IPS-20b (cell line): ENCODE results near the gene SMG6.
"Not testable (repeated sequence)": the region's sequence is repeated elsewhere in the genome, so short reads cannot be mapped to it uniquely, and the experiment has no call there.

ENCODE experiments used
- H3K27ac ChIP-seq: one replicate; pipeline ENCODE4 v1.5.1; 2013; ENCODE audit warnings: low read length
- H3K27me3 ChIP-seq: 2 replicates; pipeline ENCODE4 v1.6.1; 2013; ENCODE audit warnings: mild to moderate bottlenecking, low read length, inconsistent platforms; ENCODE audit not compliant: insufficient read depth
- H3K36me3 ChIP-seq: 2 replicates; pipeline ENCODE4 v1.6.1; 2013; ENCODE audit warnings: low read depth, mild to moderate bottlenecking, inconsistent platforms, low read length, moderate library complexity; ENCODE audit not compliant: insufficient read depth
- H3K4me1 ChIP-seq: 2 replicates; pipeline ENCODE4 v1.6.1; 2013; ENCODE audit warnings: mild to moderate bottlenecking, control low read depth, inconsistent platforms, low read length, moderate library complexity; ENCODE audit not compliant: insufficient read depth
- H3K4me3 ChIP-seq: 2 replicates; pipeline ENCODE4 v1.5.1; 2013; ENCODE audit warnings: mild to moderate bottlenecking, low read length, inconsistent platforms
- H3K9ac ChIP-seq: 2 replicates; pipeline ENCODE4 v1.6.1; 2013; ENCODE audit warnings: low read depth, mild to moderate bottlenecking, inconsistent platforms, low read length, moderate library complexity
- H3K9me3 ChIP-seq: 2 replicates; pipeline ENCODE4 v1.6.1; 2013; ENCODE audit warnings: mild to moderate bottlenecking, low read depth, low read length, inconsistent platforms; ENCODE audit not compliant: insufficient read depth

SMG6 gene

DNA sequence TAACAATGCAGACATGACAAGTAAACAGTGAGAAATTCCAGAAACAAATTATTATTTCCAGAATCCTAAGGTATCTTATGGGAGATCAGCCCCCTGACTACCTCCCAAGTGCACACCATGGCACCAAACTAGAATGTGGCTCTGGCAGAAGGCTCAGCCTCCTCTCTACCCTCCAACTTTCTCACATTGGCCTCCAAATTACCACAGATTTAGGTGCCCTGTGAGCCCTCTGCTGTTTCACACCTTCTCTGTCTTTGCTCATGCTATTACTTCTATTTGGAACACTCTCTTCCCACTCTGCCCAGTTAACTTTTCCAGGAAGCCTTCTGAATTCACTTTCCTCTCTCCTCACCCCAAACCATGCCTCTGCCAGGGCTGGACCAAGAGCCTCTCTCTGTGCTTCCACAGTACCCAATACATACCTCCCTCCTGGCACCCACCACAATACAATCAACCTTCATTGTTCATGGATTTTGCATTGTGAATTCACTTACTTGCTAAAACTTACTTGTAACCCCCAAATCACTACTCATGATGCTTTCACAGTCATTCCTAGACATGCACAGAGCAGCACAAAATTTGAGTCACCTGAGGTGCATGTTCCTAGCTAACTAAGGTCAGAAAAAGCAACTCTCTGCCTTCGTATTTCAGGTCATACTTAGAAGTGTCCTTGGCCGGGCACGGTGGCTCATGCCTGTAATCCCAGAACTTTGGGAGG, 31.4 kb downstream of the SMG6 start:
- Histone ChIP-seq H3K9ac (no peak overlapping the region), H3K4me3 (no peak overlapping the region), H3K4me1 (no peaks in the 10 kb centered on the region), H3K9me3 (no peaks in the 10 kb centered on the region), H3K27me3 (no peaks in the 10 kb centered on the region), H3K27ac (no peak overlapping the region), H3K36me3 (peaks cover 26% of the 10 kb centered on the region)

DNA sequence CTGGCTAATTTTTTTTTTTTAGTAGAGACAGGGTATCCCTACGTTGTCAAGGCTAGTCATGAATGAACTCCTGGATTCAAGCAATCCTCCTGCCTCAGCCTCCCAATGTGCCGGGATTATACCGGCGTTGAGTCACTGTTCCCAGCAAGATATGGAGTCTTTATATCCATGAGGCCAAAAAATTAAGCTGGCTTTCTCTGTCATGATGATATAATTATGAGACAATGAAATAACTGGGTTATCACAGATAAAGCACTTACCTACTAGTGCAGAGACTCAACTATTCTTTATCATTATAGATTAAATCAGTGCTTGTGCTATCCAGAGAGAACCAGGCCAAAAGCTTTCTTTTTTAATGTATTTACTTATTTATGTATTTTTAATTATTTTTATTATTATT, 36.2 kb downstream of the SMG6 start:
- Histone ChIP-seq H3K27me3 (no peaks in the 10 kb centered on the region), H3K36me3 (peaks cover 20% of the 10 kb centered on the region), H3K9ac (no peak overlapping the region), H3K4me1 (no peaks in the 10 kb centered on the region), H3K27ac (no peak overlapping the region), H3K9me3 (no peaks in the 10 kb centered on the region), H3K4me3 (no peak overlapping the region)

DNA sequence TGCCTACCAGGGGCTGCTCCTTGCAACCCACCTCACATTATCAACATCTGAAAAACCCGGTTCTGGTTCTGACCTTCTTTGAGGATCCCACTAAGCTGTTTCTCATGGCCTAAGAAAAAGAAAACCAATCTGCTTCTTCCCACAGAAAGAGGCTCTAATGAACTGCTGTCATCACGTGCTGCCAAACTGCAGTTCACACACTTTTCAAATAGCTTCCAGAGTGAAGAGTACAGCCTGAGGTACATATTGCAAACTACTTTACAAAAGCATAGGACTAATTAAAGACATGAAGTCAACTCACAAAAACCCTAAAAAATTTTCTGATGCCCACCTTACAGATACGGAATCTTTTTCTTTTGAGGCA, 36.7 kb downstream of the SMG6 start:
- Histone ChIP-seq H3K36me3 (peaks cover 25% of the 10 kb centered on the region), H3K4me3 (no peak overlapping the region), H3K27ac (no peak overlapping the region), H3K9ac (no peak overlapping the region), H3K27me3 (no peaks in the 10 kb centered on the region), H3K4me1 (no peaks in the 10 kb centered on the region), H3K9me3 (no peaks in the 10 kb centered on the region)

DNA sequence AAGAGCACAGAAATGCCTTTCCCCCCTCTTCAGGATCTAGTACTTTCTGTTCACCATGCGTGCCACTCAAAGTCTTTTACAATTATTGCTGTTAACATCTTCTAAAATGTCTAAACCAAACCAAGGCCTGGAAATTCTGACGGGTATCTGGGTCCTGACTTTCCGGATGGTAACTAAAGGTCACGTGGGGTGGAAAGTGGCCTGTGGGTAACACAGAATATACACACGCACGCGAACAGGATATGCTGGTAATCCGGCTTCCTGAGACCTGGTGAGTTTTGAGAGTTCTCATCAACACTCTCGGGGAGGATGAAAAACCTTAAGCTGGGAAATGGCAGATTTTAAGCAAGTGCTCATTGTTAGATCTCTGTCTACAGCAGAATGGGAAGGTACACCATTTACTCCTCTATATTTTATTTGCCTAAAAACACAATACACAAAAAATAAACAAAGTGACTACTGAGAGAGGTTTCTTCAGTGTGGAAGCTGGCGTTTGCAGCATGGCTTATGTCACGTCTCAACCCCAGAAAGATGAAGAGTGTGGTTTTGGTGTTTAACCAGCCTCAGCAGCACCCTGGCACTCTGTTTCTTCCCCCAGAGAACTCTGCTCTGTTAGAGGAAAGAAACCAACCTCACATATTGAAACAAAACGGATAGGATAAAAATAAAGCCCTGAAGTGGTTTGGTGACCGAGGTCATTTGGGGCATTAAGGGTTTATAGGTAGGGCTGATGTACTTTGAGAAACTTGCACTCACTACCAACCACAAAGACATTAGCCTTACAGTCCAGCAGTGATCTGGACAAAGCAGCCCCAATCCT, 37.3 kb downstream of the SMG6 start:
- Histone ChIP-seq H3K4me1 (no peaks in the 10 kb centered on the region), H3K9ac (no peak overlapping the region), H3K4me3 (no peak overlapping the region), H3K9me3 (no peaks in the 10 kb centered on the region), H3K27me3 (no peaks in the 10 kb centered on the region), H3K27ac (no peak overlapping the region), H3K36me3 (peaks cover 27% of the 10 kb centered on the region)

DNA sequence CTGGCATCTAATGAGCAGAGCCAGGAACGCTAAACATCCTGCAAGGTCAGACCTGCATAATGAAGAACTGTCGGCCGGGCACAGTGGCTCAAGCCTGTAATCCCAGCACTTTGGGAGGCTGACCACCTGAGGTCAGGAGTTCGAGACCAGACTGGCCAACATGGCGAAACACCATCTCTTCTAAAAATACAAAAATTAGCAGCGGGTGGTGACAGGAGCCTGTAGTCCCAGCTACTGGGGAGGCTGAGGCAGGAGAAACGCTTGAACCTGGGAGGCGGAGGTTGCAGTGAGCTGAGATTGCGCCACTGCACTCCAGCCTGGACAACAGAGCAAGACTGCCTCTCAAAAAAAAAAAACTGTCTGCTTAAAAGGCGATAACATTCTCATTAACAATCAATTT, 38.4 kb downstream of the SMG6 start:
- not testable (repeated sequence) for H3K9ac ChIP-seq, H3K4me1 ChIP-seq, H3K4me3 ChIP-seq, H3K27me3 ChIP-seq, H3K27ac ChIP-seq, H3K9me3 ChIP-seq
- peaks cover 26% of the 10 kb centered on the region for H3K36me3 ChIP-seq

DNA sequence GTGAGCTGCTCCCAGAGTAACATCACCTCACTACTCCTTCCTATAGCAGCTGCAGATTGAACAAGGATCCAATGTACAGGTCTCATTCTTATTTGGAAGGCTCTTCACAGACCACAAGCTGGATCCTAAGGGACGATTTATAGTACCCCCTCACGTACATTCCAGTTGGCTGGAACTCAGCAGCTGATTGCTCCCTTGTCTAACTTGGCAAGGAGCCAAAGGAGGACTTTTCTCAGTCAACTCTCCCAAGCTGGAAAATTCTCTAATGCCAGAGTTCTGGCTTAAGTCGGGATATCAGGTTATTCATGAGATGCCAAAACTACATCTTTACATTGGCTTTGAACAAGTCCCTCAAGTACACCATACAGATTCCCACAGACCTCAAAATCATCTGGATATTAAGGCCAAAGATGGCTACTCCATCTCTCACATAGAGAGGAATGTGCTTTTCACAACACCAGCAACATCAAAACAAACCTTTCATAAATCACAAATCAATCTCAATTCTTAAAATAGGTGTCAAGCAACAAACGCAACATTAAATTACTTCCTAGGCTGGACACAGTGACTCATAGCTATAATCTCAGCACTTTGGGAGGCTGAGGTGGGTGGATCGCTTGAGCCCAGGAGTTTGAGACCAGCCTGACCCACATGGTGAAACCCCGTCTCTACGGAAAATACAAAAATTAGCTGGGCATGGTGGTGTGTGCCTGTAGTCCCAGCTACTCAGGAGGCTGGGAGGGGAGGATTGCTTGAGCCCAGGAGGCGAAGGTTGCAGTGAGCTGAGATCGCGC, 39.3 kb downstream of the SMG6 start:
- H3K9me3 ChIP-seq, result no peaks in the 10 kb centered on the region
- H3K36me3 ChIP-seq, result peaks cover 22% of the 10 kb centered on the region
- no peaks in the 10 kb centered on the region for H3K4me1 ChIP-seq
- no peak overlapping the region for H3K4me3 ChIP-seq
- H3K27ac ChIP-seq, result no peak overlapping the region
- H3K9ac ChIP-seq, result no peak overlapping the region
- H3K27me3 ChIP-seq, result no peaks in the 10 kb centered on the region

DNA sequence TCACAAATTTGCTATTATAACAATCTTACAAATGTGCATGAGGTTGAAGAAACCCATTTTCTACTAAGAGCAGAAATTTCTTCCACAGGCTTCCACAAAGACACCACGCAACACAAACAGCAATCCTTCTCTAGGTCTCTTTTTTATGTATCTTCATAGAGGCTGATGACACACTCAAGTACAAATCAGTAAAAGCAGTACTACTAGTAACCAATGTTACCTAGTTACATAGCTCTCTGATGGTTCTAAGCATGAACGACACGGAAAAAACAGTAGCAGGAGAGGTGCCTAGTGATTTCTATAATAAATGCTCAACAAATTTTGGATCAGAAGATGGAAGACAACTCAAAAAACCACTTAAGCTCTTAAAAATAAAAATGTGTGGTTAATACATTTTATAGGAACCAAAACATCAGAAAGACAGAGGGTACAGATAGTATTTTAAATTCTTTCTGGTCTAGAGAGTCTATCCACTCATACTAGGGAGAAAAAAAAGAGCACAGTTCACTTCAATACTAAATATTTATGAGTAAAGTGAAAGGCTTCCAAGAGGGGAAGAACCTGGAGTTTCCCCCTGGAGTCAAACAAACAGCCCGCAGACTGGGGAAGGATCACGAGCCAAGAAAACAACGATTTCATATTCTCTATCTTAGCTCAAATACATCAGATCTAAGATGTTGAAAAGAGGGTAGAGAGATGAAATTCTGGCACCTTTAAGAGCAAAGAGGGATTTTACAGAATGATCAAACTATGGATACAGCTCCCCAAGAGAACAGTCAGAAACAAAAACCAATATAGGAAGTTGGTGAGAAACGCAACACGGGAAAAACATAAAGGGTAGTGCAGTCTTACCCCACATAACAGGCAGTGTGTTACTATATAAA, 40.2 kb downstream of the SMG6 start:
- Histone ChIP-seq H3K9ac (no peak overlapping the region), H3K4me1 (no peaks in the 10 kb centered on the region), H3K9me3 (no peaks in the 10 kb centered on the region), H3K27me3 (no peaks in the 10 kb centered on the region), H3K4me3 (no peak overlapping the region), H3K36me3 (peaks cover 22% of the 10 kb centered on the region), H3K27ac (no peak overlapping the region)

DNA sequence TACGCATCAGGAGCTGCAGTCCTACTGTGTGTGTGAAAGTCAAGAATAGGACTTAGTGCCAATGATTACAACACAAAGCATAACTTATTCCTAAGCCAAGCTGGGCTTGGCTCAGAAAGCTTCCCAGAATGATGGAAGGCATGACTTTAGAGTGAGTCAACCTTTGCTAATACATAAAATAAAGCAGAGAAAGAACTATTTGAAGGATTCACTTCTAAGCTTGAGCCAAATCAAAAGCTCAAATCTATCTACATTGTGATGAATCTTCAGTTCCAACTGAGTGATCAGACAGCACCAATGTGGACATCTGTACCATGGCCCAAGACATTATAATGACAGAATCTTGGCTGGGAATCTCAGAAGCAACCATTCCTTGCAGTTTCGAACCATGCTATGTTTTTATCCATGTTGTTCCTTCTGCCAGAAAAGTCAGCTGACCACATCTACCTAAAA, 41.4 kb downstream of the SMG6 start:
- H3K4me3 ChIP-seq, result no peak overlapping the region
- H3K9me3 ChIP-seq, result no peaks in the 10 kb centered on the region
- no peaks in the 10 kb centered on the region for H3K27me3 ChIP-seq
- peaks cover 22% of the 10 kb centered on the region for H3K36me3 ChIP-seq
- no peak overlapping the region for H3K27ac ChIP-seq
- H3K9ac ChIP-seq, result no peak overlapping the region
- no peaks in the 10 kb centered on the region for H3K4me1 ChIP-seq

DNA sequence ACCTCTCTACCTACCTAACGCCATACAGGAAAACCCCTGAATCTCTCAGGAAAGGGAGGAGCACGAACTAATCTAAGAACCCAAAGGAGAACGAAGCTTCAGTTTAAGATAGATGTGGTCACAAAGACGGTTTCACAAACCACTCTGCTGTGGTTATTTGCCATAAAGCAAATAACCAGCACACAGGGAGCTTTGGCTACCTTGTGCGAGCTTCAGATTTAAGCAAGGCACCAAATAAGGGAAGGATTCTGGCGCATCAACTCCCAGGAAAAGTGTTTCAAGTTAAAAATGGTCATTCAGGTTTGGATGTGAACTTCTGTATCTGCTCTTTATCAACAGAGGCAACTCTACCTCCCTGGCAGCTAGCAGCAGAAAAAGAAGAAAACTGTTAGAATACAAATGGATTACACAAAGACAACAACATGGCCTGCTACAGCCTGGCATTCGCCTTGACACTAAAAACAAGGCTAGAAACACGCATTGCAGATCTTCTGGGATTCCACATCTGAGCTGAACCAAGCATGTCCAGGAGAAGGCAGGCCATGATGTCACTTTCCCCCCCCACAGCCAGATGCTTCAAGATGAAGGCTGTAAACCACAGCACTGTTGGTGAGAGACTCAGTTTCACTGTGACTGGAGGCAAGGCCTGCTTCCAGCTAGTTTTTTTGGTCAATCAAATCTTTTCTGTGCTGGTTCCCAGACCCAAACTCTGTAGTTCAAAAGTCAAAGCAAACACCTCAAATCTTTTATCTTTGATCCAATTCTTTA, 43.6 kb downstream of the SMG6 start:
- H3K9ac ChIP-seq, result no peak overlapping the region

DNA sequence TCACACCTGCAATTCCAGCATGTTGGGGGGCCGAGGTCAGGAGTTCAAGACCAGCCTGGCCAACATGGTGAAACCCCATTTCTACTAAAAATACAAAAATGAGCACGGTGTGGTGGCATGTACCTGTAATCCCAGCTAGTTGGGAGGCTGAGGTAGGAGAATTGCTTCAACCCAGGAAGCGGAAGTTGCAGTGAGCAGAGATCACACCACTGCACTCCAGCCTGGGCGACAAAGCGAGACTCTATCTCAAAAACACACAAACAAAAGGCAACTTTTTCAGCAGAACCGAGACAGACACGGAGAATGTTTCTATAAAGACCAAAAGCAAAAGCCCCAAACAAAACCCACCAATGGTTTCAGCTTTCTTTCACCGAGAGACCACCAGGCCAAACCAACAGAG, 44.8 kb downstream of the SMG6 start:
- H3K4me1 ChIP-seq, H3K36me3 ChIP-seq, H3K4me3 ChIP-seq, H3K9ac ChIP-seq, H3K27me3 ChIP-seq, H3K27ac ChIP-seq, H3K9me3 ChIP-seq: not testable (repeated sequence)

More for the DNA sequence above, 43.6 kb downstream of the SMG6 start:
- Histone ChIP-seq H3K4me3 (no peak overlapping the region), H3K4me1 (no peaks in the 10 kb centered on the region), H3K36me3 (peaks cover 9% of the 10 kb centered on the region), H3K9me3 (no peaks in the 10 kb centered on the region), H3K27me3 (no peaks in the 10 kb centered on the region), H3K27ac (no peak overlapping the region)
